Measurements from ENCODE around the gene SPINDOC. TPM values are rescaled to one million over a fixed set of nuclear protein-coding genes. Genes with fewer than 3 reads are reported as not detected.

The SPINDOC gene
- polyA plus RNA-seq, 1 experiment = 24.4 TPM

- CTCF ChIA-PET = interaction anchor here (0.7 to 1.5 kb wide), 3 partner anchors 16 to 149 kb away, joined by 3 to 4 read pairs (median 3); no protein-coding TSS in a partner anchor
- Histone ChIP-seq H3K4me3 (ENCODE audit: low read depth, low read length) (no peak overlapping the region), H3K36me3 (ENCODE audit: control insufficient read depth, insufficient read depth, low read length) (peaks cover 43% of the 10 kb centered on the region), H3K27me3 (ENCODE audit: control insufficient read depth, insufficient read depth, low read length) (no peaks in the 10 kb centered on the region)
- no peak for DNase-seq (ENCODE audit: low read depth)
- no peak for TF ChIP-seq CTCF (IDR thresholded peaks at IDR 0.05; ENCODE audit: insufficient read depth, low read depth, low read length)
- POLR2A ChIA-PET = interaction anchor here (0.7 kb wide), 1 partner anchor 9 kb away, joined by 7 read pairs; no protein-coding TSS in a partner anchor
Observed at GRCh38 chr11:63821411-63821810, 8.2 kb downstream of the SPINDOC start.

GRCh38 chr11:63826471-63827190 is 13.4 kb downstream of the SPINDOC start:
- CTCF ChIA-PET = interaction anchor here (2.6 kb wide), 1 partner anchor 10 kb away, joined by 9 read pairs; no protein-coding TSS in a partner anchor
- H3K36me3 ChIP-seq (ENCODE audit: control insufficient read depth, insufficient read depth, low read length) = peaks cover 23% of the 10 kb centered on the region
- POLR2A ChIA-PET = no interaction called here
- H3K4me3 ChIP-seq (ENCODE audit: low read depth, low read length) = no peak overlapping the region
- no peak for DNase-seq (ENCODE audit: low read depth)
- TF ChIP-seq CTCF (IDR thresholded peaks at IDR 0.05; ENCODE audit: insufficient read depth, low read depth, low read length) = no peak
- H3K27me3 ChIP-seq (ENCODE audit: control insufficient read depth, insufficient read depth, low read length) = no peaks in the 10 kb centered on the region

GRCh38 chr11:63829823-63830489 is 16.7 kb downstream of the SPINDOC start:
- POLR2A ChIA-PET = no interaction called here
- TF ChIP-seq CTCF (IDR thresholded peaks at IDR 0.05; ENCODE audit: insufficient read depth, low read depth, low read length) = peak; percentile 49
- H3K4me3 ChIP-seq (ENCODE audit: low read depth, low read length) = no peak overlapping the region
- CTCF ChIA-PET = interaction anchor here (0.6 to 2.7 kb wide), 7 partner anchors 64 to 323 kb away, joined by 3 to 11 read pairs (median 3); partner anchors contain the start of gene NAA40
- H3K36me3 ChIP-seq (ENCODE audit: control insufficient read depth, insufficient read depth, low read length) = peaks cover 7% of the 10 kb centered on the region
- H3K27me3 ChIP-seq (ENCODE audit: control insufficient read depth, insufficient read depth, low read length) = no peaks in the 10 kb centered on the region
- no peak for DNase-seq (ENCODE audit: low read depth)

- no peak overlapping the region for H3K4me3 ChIP-seq (ENCODE audit: low read depth, low read length)
- no peaks in the 10 kb centered on the region for H3K27me3 ChIP-seq (ENCODE audit: control insufficient read depth, insufficient read depth, low read length)
- TF ChIP-seq CTCF (IDR thresholded peaks at IDR 0.05; ENCODE audit: insufficient read depth, low read depth, low read length) = no peak
- peaks cover 5% of the 10 kb centered on the region for H3K36me3 ChIP-seq (ENCODE audit: control insufficient read depth, insufficient read depth, low read length)
- no peak for DNase-seq (ENCODE audit: low read depth)
- POLR2A ChIA-PET = no interaction called here
- CTCF ChIA-PET = interaction anchor here (2.7 kb wide), 1 partner anchor 115 kb away, joined by 9 read pairs; no protein-coding TSS in a partner anchor
Observed at GRCh38 chr11:63831326-63831725, 18.1 kb downstream of the SPINDOC start.

- Histone ChIP-seq H3K4me3 (ENCODE audit: low read depth, low read length) (no peak overlapping the region), H3K36me3 (ENCODE audit: control insufficient read depth, insufficient read depth, low read length) (peaks cover 2% of the 10 kb centered on the region; the same call in 1 of the 2 replicates), H3K27me3 (ENCODE audit: control insufficient read depth, insufficient read depth, low read length) (no peaks in the 10 kb centered on the region)
- TF ChIP-seq CTCF (IDR thresholded peaks at IDR 0.05; ENCODE audit: insufficient read depth, low read depth, low read length) = no peak
- no peak for DNase-seq (ENCODE audit: low read depth)
- ChIA-PET CTCF (interaction anchor here (0.6 to 2.7 kb wide), 2 partner anchors 114 to 291 kb away, joined by 3 to 9 read pairs; no protein-coding TSS in a partner anchor), POLR2A (no interaction called here)
Observed at GRCh38 chr11:63832336-63832735, 19.1 kb downstream of the SPINDOC start.
